Midbrain (tissue), 1 donor: ENCODE results near the gene JAKMIP2.
"Not testable (repeated sequence)": the region's sequence is repeated elsewhere in the genome, so short reads cannot be mapped to it uniquely, and the experiment has no call there.

Experiments
- DNase-seq: peaks from one replicate; lab custom pipeline; 2025; lab: John Stamatoyannopoulos, UW

JAKMIP2 gene

DNA sequence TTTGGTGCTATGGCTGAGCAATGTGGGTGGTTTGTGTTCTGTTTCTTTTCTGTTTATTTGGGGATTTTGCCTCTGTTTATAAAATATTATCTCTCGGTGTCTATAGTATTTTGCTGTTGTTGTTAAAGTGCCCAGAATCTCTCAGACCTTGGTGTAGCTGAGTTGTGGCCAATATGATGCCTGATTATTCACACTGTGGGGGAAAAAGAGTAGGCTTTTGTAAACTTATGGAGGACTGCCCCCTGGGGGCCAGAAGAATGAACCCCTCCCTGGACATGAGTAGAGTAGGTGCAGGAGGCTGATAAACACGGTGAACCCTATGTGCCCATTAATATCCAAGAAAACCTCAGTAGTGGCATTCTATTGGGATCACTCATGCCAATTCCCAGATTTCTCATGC, 223.7 kb downstream of the JAKMIP2 start:
- peak; percentile 43 for DNase-seq

DNA sequence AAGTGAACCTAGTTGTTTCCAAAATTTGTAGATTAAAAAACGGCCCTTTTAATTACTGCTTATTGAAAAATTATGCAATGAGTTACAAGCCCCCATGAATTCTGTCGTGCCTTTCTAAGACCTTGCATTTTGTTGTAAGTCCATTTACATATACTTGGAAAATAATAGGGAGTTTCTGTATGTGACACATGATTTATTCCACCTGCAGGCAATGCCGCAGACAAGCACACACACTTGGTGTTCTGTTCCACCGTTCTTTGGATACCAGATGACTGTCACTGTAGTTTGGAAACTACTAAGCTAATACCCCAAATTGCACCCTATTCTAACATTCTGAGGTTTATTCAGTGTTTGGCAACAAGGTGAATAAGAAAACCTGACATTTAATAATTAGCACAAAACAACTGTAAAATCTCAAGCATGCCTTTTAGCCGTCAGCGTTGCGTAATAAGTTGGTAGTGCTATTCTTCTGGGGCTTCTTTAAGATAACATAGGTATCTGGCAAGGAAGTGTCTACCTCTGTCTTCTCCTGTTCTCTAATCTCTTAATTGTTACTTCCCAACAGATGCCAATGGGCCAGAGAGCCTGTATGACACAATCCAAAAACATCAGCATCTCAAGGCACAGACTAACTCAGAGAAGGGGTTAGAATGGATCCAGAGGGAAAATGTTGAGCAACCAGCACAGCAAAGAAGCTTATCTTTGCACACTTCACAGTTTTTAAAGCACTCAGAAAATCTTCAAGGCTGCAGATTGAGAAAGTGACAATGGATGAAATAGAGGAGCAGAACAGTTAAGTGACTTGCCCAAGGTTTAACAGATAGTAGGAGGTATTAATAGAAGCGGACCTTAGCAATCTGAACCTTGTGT, 224.4 kb downstream of the JAKMIP2 start:
- no peak for DNase-seq

DNA sequence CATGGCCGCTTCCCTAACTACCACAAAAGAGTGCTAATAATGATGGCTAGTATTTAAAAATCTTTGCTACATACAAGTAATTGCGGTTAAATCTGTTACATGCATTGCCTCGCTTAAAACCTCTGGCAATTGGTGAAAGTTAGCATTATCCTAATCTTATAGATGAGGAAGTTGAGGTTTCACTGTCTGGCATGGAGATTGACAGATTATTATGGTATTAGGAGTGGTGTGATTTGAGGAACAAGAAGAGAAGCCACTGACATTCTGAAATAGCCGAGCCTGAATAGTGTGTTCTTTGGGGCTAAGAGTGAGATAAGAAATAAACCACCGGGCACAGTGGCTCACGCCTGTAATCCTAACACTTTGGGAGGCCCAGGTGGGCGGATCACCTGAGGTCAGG, 227.4 kb downstream of the JAKMIP2 start:
- DNase-seq, result no peak

DNA sequence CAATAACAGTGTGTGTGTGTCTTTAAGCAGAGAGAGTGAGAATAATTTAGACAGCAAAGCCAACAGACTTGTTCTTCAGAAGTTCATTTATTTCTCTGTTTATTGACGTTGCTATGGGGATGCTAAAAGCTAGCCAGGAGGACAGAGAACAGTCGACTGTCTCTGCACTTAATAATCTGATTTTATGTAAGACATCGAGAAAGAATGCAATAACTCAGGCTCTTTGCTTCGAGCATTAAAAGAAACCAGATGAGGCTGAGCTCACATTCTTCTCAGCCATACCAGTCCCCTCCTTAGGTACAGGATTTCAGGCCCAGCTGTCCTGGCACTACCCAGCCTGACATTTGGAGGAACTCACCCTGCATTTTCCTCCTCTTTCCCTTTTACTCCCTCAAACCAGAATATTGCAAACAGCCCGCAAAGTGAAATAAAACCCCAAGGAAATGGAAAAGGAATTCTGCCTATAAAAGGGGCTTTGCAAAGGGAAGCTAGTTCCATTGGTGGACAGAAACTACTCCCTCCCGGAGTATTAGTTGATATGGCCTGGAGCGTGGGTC, 228.2 kb downstream of the JAKMIP2 start:
- DNase-seq, result peak; percentile 32

DNA sequence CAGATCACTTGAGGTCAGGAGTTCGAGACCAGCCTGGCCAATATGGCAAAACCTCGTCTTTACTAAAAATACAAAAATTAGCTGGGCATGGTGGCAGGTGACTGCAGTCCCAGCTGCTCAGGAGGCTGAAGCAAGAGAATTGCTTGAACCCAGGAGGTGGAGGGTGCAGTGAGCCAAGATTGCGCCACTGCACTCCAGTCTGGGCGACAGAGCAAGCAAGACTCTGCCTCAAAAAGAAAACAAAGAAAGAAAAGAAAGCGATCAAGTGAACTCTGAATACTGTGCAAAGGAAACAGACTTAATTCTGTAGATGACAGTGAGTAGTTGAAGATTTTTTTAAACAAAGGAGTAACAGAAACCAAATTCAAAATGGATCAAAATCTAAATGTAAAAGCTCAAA, 228.7 kb downstream of the JAKMIP2 start:
- DNase-seq, result not testable (repeated sequence)

DNA sequence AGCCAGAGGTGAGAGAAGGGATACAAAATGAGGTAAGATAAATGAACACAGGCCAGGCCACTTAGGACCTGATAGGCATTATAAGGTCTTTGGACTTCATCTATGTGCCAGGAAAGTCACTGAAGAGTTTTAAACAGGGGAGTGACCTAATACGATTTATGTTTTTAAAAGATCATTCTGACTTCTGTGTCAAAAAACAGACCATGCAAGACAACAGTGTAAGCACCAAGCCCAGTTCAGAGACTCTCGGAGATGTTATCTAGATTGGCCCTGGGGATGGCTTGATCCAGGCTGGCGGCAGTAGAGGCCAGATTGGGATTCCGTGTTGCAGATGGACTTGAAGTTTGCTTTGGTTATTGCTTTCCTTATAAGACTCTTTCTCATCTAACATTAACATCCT, 229.6 kb downstream of the JAKMIP2 start:
- DNase-seq, result no peak

DNA sequence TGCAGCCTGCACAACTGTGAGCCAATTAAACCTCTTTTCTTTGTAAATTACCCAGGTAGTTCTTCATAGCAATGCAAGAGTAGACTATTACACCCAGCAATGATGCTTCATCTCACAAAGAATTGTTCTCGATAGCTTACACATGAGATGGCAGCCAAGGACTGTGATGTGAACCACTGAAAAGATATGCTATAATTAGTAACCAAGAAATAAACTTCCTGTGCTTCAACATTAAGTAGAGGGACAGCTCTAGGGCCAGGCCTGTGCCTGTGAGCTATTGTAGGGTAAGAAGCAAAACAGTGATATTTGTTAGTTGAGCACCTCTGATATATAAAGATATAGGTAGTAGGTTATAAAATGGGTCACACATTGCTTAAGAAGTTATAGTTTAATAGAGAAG, 230.9 kb downstream of the JAKMIP2 start:
- no peak for DNase-seq

DNA sequence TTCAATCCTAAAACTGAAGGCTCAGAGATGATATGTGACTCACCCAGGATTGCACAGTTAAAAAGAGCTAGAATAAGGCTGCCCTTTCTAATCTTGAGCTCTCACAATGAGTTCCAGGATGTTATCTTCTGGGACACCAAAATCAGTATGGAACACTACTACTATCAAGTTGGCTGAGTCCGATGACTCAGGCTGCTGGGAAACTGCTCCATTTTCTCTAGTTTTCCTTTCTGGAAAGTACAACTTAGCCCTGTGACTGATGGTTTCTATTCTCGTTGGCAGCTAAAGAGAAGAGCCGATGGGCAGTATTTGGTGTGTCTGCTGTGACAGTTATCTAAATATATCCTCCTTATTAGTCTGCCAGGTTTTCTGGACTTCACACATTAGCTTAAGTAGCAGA, 234.8 kb downstream of the JAKMIP2 start:
- no peak for DNase-seq

DNA sequence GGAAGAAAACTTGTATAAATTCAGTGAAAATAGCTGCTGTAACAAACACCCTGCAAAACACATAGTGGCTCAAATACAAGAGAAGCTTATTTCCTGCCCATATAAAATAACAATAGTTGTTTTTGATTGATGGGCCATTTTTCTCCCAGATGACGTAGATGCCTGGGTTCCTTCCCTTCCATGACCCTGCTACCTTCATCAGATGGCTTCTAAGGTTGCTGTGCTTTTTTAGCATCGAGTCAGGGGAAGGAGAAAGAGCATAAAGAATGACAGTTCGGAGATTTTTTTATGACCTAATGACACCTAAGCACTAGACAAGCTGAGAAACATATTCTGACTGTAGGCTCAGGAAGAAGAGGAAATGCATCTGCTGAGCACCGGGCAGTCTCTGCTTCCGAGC, 238.0 kb downstream of the JAKMIP2 start:
- no peak for DNase-seq

DNA sequence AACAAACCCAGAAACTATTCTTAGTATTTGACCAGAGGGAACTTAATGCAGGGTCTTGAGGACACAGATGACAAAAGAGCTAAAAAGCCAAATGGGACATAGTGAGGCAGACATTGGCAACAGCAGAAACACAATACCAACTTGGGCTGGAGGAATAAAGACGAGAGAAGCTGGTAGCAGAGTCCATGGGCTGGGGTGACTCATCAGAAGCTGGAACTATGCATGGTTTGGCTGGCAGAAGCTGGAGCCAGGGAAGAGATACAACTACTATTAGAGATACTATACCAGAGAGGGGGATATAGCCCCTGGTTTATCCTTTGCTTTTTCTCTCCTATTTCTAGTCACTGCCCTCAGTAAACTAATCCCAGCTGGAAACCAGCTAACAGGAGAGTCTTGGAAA, 243.5 kb downstream of the JAKMIP2 start:
- no peak for DNase-seq

DNA sequence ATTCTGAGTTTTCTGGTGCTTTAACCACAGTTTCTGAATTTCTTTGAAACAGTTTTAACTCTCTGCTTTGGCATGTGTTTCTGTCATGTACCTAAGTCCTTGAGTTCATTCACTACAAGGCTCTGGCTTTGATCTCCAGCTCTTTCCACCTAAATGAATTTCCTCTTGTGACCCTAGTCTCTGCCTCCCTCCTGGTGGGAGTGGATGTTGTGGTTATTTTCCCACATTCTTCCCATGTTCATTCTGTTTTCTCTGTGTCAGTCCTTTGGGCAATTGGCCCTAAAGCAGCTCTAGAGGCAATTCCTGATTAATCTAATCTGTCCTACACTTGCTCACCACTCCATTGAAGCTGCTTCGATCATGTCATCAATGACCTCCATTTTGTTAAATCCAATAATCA, 244.3 kb downstream of the JAKMIP2 start:
- DNase-seq, result no peak
